Measurements from ENCODE around the gene ENO4.

DNA sequence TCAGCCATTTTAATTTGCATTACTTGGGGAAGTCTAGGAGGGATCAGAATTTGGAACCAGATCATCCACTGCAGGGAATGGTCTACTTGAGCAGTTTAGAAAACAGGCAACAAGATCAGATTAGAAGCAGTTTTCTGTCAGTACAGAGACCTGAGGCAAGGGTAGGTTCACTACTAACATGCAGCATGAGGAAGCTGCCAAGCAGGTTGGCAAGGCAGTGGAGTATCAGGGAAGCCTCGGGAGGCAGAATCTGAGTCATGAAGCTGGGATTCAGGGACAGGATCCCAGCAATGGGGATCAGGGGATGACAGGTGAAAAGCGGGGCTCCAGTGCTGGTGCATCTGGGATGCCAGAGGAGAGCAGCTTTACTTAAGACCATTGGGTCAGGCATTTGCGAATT, 28.1 kb downstream of the ENO4 start:
- TF ChIP-seq, protein P1, sequence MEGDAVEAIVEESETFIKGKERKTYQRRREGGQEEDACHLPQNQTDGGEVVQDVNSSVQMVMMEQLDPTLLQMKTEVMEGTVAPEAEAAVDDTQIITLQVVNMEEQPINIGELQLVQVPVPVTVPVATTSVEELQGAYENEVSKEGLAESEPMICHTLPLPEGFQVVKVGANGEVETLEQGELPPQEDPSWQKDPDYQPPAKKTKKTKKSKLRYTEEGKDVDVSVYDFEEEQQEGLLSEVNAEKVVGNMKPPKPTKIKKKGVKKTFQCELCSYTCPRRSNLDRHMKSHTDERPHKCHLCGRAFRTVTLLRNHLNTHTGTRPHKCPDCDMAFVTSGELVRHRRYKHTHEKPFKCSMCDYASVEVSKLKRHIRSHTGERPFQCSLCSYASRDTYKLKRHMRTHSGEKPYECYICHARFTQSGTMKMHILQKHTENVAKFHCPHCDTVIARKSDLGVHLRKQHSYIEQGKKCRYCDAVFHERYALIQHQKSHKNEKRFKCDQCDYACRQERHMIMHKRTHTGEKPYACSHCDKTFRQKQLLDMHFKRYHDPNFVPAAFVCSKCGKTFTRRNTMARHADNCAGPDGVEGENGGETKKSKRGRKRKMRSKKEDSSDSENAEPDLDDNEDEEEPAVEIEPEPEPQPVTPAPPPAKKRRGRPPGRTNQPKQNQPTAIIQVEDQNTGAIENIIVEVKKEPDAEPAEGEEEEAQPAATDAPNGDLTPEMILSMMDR (IDR thresholded peaks at IDR 0.05) = no peak
- TF ChIP-seq POLR2A (IDR thresholded peaks at IDR 0.05) (no peak), EP300 (IDR thresholded peaks at IDR 0.05) (no peak), POLR2AphosphoS5 (IDR thresholded peaks at IDR 0.05) (no peak)

All from gastroesophageal sphincter (tissue), 3 donors.